ENCODE data around the gene GAN. TPM values are rescaled to one million over a fixed set of nuclear protein-coding genes. Genes with fewer than 3 reads are reported as not detected.
A peak's percentile ranks its signal among the peaks of the same experiment; 100 is the strongest.

GAN gene
- total RNA-seq, 1 experiment from 2014 or later, result 5.3 TPM

DNA sequence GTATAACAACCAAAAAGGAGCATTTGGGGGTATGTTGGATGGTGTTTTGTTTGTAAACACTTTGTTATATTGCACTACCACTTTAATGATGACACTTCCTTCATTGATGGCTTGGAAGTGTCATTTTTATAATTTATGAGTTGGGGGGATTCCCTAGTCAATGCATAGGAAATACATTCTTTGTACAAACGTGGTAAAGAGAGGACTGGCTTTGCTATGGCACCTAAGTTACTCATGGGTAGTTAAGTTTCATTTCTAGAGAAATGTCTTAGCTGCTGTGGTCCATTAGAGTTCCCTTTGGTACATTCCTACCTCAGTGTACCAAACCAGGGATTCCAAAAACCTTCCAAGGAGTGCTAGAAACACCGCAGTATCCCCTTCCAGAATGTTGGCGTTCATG is 66.2 kb downstream of the GAN start:
- Histone ChIP-seq H2AFZ (ENCODE audit: low read length) (no peak overlapping the region), H3K27me3 (ENCODE audit: low read length) (no peaks in the 10 kb centered on the region), H3K4me3 (ENCODE audit: low read length) (no peak overlapping the region), H3K79me2 (ENCODE audit: low read length) (no peaks in the 10 kb centered on the region), H3K36me3 (ENCODE audit: low read depth, low read length) (peaks cover 11% of the 10 kb centered on the region; the same call in 1 of the 2 replicates), H3K9me3 (ENCODE audit: low read length) (no peaks in the 10 kb centered on the region), H3K27ac (ENCODE audit: low read length) (no peak overlapping the region), H3K9me2 (replicated peaks; ENCODE audit: low read length) (no peaks in the 10 kb centered on the region), H3K4me1 (ENCODE audit: insufficient read depth, low read length) (no peaks in the 10 kb centered on the region), H3K4me2 (ENCODE audit: low read length) (no peak overlapping the region), H4K20me1 (ENCODE audit: low read length) (no peaks in the 10 kb centered on the region), H3K9ac (ENCODE audit: low read length) (no peak overlapping the region), H3F3A (ENCODE audit: low read length, unreplicated experiment) (no peaks in the 10 kb centered on the region)
- TF ChIP-seq EZH2phosphoT487 (IDR thresholded peaks at IDR 0.05; ENCODE audit: borderline replicate concordance, low read length) (no peak), EZH2 (IDR thresholded peaks at IDR 0.05; ENCODE audit: low read length, unreplicated experiment) (no peak)
- TF ChIP-seq, protein P1, sequence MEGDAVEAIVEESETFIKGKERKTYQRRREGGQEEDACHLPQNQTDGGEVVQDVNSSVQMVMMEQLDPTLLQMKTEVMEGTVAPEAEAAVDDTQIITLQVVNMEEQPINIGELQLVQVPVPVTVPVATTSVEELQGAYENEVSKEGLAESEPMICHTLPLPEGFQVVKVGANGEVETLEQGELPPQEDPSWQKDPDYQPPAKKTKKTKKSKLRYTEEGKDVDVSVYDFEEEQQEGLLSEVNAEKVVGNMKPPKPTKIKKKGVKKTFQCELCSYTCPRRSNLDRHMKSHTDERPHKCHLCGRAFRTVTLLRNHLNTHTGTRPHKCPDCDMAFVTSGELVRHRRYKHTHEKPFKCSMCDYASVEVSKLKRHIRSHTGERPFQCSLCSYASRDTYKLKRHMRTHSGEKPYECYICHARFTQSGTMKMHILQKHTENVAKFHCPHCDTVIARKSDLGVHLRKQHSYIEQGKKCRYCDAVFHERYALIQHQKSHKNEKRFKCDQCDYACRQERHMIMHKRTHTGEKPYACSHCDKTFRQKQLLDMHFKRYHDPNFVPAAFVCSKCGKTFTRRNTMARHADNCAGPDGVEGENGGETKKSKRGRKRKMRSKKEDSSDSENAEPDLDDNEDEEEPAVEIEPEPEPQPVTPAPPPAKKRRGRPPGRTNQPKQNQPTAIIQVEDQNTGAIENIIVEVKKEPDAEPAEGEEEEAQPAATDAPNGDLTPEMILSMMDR (conservative IDR thresholded peaks at IDR 0.05; ENCODE audit: low read depth, low read length), result no peak
- DNase-seq (no peak), ATAC-seq (no peak)
- CTCF ChIA-PET, result no interaction called here
- intact Hi-C loops (cut with micrococcal nuclease), result no loop called here
- BruUV-seq (replicated peaks), result no TSS peak
- POLR2A ChIA-PET (ENCODE audit: unreplicated experiment), result no interaction called here

DNA sequence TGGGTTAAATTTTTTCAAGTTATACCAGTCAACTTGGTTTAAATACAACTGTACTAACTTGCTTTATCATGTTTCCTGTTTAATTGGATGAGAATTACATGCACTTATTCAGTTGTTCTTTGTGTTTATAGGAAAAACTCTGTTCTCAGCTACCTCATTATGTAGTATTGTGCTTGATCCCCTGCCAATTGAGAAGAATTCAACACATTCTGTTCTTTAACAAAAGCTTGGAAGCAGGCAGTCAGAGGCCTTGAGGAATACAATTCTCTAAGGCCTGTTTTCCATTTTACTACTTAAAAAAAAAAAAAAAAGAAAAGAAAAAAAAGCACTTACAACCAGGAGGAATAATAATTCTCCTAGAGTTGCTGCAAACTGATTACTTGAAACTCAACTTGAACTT is 69.2 kb downstream of the GAN start:
- H3K4me1 ChIP-seq (ENCODE audit: insufficient read depth, low read length), result no peaks in the 10 kb centered on the region
- ChIA-PET CTCF (no interaction called here), POLR2A (ENCODE audit: unreplicated experiment) (no interaction called here)
- intact Hi-C loops (cut with micrococcal nuclease), result no loop called here
- H3K27ac ChIP-seq (ENCODE audit: low read length), result no peak overlapping the region
- TF ChIP-seq EZH2phosphoT487 (IDR thresholded peaks at IDR 0.05; ENCODE audit: borderline replicate concordance, low read length), result no peak
- TF ChIP-seq, protein P1 (conservative IDR thresholded peaks at IDR 0.05; ENCODE audit: low read depth, low read length), result no peak
- no peak for TF ChIP-seq EZH2 (IDR thresholded peaks at IDR 0.05; ENCODE audit: low read length, unreplicated experiment)
- H3K4me2 ChIP-seq (ENCODE audit: low read length), result no peak overlapping the region
- no peaks in the 10 kb centered on the region for H3K27me3 ChIP-seq (ENCODE audit: low read length)
- no peak overlapping the region for H2AFZ ChIP-seq (ENCODE audit: low read length)
- H3F3A ChIP-seq (ENCODE audit: low read length, unreplicated experiment), result no peaks in the 10 kb centered on the region
- no peaks in the 10 kb centered on the region for H3K36me3 ChIP-seq (ENCODE audit: low read depth, low read length)
- H3K9ac ChIP-seq (ENCODE audit: low read length), result no peak overlapping the region
- no TSS peak for BruUV-seq (replicated peaks)
- DNase-seq, result no peak
- no peaks in the 10 kb centered on the region for H4K20me1 ChIP-seq (ENCODE audit: low read length)
- H3K79me2 ChIP-seq (ENCODE audit: low read length), result no peaks in the 10 kb centered on the region
- H3K4me3 ChIP-seq (ENCODE audit: low read length), result no peak overlapping the region
- H3K9me2 ChIP-seq (replicated peaks; ENCODE audit: low read length), result no peaks in the 10 kb centered on the region
- no peaks in the 10 kb centered on the region for H3K9me3 ChIP-seq (ENCODE audit: low read length)
- ATAC-seq, result no peak

DNA sequence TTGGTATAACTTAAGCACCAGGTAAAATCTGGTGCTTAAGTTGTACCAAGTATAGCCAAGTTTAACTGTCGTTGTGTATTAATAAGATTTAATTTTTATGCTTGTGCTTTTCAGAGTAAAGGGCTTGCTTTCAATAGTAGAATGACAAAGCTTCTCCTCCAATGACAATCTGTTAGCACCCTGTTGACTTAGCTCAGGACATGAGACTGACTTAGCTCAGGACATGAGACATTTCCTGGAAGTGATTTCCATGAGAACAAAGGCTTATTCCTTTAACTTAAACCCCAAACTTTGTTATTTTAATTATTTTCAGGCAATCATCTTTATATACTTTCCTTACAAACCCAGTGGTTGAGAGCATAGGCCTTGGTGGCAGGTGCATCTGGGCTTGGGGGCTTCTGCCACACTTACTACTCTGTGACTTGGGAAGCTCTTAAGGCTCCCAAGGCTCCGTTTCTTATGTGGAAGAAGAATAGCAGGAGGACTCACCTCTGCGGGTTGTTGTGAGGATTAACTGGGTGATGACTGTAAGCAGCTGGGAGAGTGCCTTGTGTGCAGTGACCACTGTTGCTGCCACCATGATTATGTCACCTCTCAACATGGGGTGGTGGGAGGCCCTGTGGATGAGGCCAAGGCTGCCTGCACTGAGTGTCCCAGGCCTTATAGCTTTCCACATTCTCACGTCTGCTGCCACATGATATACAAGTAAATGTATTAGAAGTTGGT is 70.4 kb downstream of the GAN start:
- Histone ChIP-seq H3K4me2 (ENCODE audit: low read length) (no peak overlapping the region), H3K27me3 (ENCODE audit: low read length) (no peaks in the 10 kb centered on the region), H3K4me1 (ENCODE audit: insufficient read depth, low read length) (no peaks in the 10 kb centered on the region), H3K79me2 (ENCODE audit: low read length) (no peaks in the 10 kb centered on the region), H3F3A (ENCODE audit: low read length, unreplicated experiment) (no peaks in the 10 kb centered on the region), H3K27ac (ENCODE audit: low read length) (peak overlapping the region; percentile 11; the same call in 1 of the 2 replicates), H3K9ac (ENCODE audit: low read length) (no peak overlapping the region), H4K20me1 (ENCODE audit: low read length) (no peaks in the 10 kb centered on the region), H3K36me3 (ENCODE audit: low read depth, low read length) (no peaks in the 10 kb centered on the region), H3K9me2 (replicated peaks; ENCODE audit: low read length) (no peaks in the 10 kb centered on the region), H3K9me3 (ENCODE audit: low read length) (no peaks in the 10 kb centered on the region), H3K4me3 (ENCODE audit: low read length) (no peak overlapping the region), H2AFZ (ENCODE audit: low read length) (no peak overlapping the region)
- no TSS peak for BruUV-seq (replicated peaks)
- intact Hi-C loops (cut with micrococcal nuclease), result no loop called here
- CTCF ChIA-PET, result no interaction called here
- ATAC-seq, result no peak; the same call in 1 of the 2 replicates
- DNase-seq, result no peak
- TF ChIP-seq, protein P1 (conservative IDR thresholded peaks at IDR 0.05; ENCODE audit: low read depth, low read length), result no peak
- no peak for TF ChIP-seq EZH2phosphoT487 (IDR thresholded peaks at IDR 0.05; ENCODE audit: borderline replicate concordance, low read length)
- no peak for TF ChIP-seq EZH2 (IDR thresholded peaks at IDR 0.05; ENCODE audit: low read length, unreplicated experiment)
- POLR2A ChIA-PET (ENCODE audit: unreplicated experiment), result interaction anchor here (0.5 kb wide), 1 partner anchor 41 kb away, joined by 10 read pairs; no protein-coding TSS in a partner anchor
